SK-N-MC (cell line): ENCODE results near the gene CSPG5.
A peak's percentile ranks its signal among the peaks of the same experiment; 100 is the strongest.

Experiments
- DNase-seq: peaks from one replicate; pipeline ENCODE4 v3.0.0-alpha.2; 2011; ENCODE audit warnings: low read depth, low spot score
- H3K27ac ChIP-seq: fragments of 200-600 bp; sonication (generic); 2 replicates; pipeline ENCODE4 v1.5.1; 2016; ENCODE audit warnings: mixed run types
- H3K36me3 ChIP-seq: fragments of 200-600 bp; sonication (generic); 2 replicates; pipeline ENCODE4 v1.6.1; 2017; ENCODE audit warnings: antibody characterized with exemption, low read length, mixed read lengths; ENCODE audit not compliant: insufficient read depth
- H3K4me3 ChIP-seq: fragments of 200-600 bp; sonication (generic); 2 replicates; pipeline ENCODE4 v1.5.1; 2016
- H3K9ac ChIP-seq: fragments of 200-600 bp; sonication (generic); 2 replicates; pipeline ENCODE4 v1.8.0; 2017; ENCODE audit warnings: mixed run types, mixed read lengths; ENCODE audit not compliant: insufficient read length
- H3K9me3 ChIP-seq: fragments of 200-600 bp; sonication (generic); 2 replicates; pipeline ENCODE4 v1.6.1; 2017; ENCODE audit warnings: low read depth, mild to moderate bottlenecking, antibody characterized with exemption, low read length, moderate library complexity, mixed read lengths
- EZH2 ChIP-seq: fragments of 200-600 bp; sonication (generic); IDR thresholded peaks from one replicate; pipeline ENCODE4 v1.6.1; 2017; ENCODE audit warnings: antibody characterized with exemption
- FOXP2 ChIP-seq: optimal IDR thresholded peaks from 2 replicates; pipeline ENCODE3; 2011; ENCODE audit warnings: mild to moderate bottlenecking, moderate library complexity; ENCODE audit not compliant: insufficient read depth; ENCODE audit errors: extremely low read length, control extremely low read depth
- POLR2AphosphoS5 ChIP-seq: IDR thresholded peaks from 2 replicates; pipeline ENCODE4 v1.6.1; 2012; ENCODE audit warnings: mild to moderate bottlenecking, low read depth, low read length, borderline replicate concordance

CSPG5 gene

GRCh38 chr3:47580481-47580880, 1.8 kb upstream of the CSPG5 start:
- Histone ChIP-seq H3K27ac (peak overlapping the region; percentile 25; the same call in 1 of the 2 replicates), H3K36me3 (peaks cover 5% of the 10 kb centered on the region; the same call in 1 of the 2 replicates), H3K4me3 (no peak overlapping the region), H3K9ac (no peak overlapping the region), H3K9me3 (no peaks in the 10 kb centered on the region)
- DNase-seq = no peak
- no peak for TF ChIP-seq FOXP2
- TF ChIP-seq POLR2AphosphoS5 = no peak; the same call in none of the 2 replicates
- TF ChIP-seq EZH2 = no peak

GRCh38 chr3:47579875-47580274, 1.2 kb upstream of the CSPG5 start:
- Histone ChIP-seq H3K36me3 (no peaks in the 10 kb centered on the region), H3K9ac (no peak overlapping the region), H3K4me3 (no peak overlapping the region), H3K9me3 (no peaks in the 10 kb centered on the region), H3K27ac (0 out of 2 replicates have a peak overlapping the region, but pooled peaks have one; percentile 25)
- DNase-seq = no peak
- TF ChIP-seq FOXP2 (no peak), EZH2 (no peak), POLR2AphosphoS5 (no peak)

- Histone ChIP-seq H3K4me3 (peak overlapping the region; percentile 73), H3K36me3 (no peaks in the 10 kb centered on the region), H3K9ac (no peak overlapping the region), H3K27ac (no peak overlapping the region), H3K9me3 (no peaks in the 10 kb centered on the region)
- DNase-seq = no peak
- no peak for TF ChIP-seq EZH2
- no peak for TF ChIP-seq FOXP2
- TF ChIP-seq POLR2AphosphoS5 = no peak
These were observed 489 bp downstream of the CSPG5 start for GRCh38 chr3:47578119-47578632.

DNA sequence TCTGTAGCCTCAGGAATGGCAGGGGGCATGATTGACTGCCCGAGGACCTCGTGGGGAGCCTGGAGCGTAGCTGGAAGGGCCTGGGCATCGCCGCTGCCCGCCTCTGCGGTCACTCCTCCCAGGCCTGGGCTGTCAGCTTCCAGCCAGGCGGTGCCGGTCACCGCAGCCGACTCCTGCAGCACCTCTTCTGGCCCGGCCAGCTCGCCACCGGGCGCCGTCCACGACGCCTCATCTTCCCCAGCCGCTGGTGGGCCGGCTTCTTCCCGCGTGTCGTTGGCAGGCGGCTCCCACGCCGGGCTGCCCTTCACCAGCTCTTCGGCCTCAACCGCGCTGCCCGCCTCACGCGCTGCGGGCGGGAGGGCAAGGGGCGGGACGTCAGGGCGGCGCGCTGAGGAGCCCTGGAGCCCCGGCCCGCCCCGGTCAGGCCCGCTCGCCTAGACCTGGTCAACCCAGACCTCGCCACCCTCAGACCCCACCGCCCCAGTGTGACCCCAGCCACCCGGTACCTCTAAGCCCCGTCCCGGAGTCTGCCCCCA, 1.0 kb downstream of the CSPG5 start:
- H3K4me3 ChIP-seq = peak overlapping the region; percentile 62
- H3K9ac ChIP-seq = no peak overlapping the region
- TF ChIP-seq EZH2 = no peak
- no peak for TF ChIP-seq POLR2AphosphoS5
- no peak for TF ChIP-seq FOXP2
- DNase-seq = no peak
- H3K36me3 ChIP-seq = no peaks in the 10 kb centered on the region
- H3K27ac ChIP-seq = no peak overlapping the region
- no peaks in the 10 kb centered on the region for H3K9me3 ChIP-seq

- Histone ChIP-seq H3K36me3 (no peaks in the 10 kb centered on the region), H3K27ac (no peak overlapping the region), H3K4me3 (no peak overlapping the region), H3K9ac (no peak overlapping the region), H3K9me3 (no peaks in the 10 kb centered on the region)
- DNase-seq = no peak
- TF ChIP-seq FOXP2 = no peak
- no peak for TF ChIP-seq EZH2
- TF ChIP-seq POLR2AphosphoS5 = no peak
These were observed 5.2 kb downstream of the CSPG5 start for GRCh38 chr3:47573190-47574172.

- Histone ChIP-seq H3K27ac (no peak overlapping the region), H3K9me3 (no peaks in the 10 kb centered on the region), H3K4me3 (no peak overlapping the region), H3K9ac (no peak overlapping the region), H3K36me3 (no peaks in the 10 kb centered on the region)
- TF ChIP-seq FOXP2 (no peak), EZH2 (no peak), POLR2AphosphoS5 (no peak)
- DNase-seq = no peak
These were observed 7.1 kb downstream of the CSPG5 start for GRCh38 chr3:47571391-47572175.

GRCh38 chr3:47568901-47569300, 9.8 kb downstream of the CSPG5 start:
- TF ChIP-seq EZH2 (no peak), FOXP2 (no peak), POLR2AphosphoS5 (no peak)
- DNase-seq = no peak
- no peaks in the 10 kb centered on the region for H3K36me3 ChIP-seq

More at GRCh38 chr3:47568901-47569300, 9.8 kb downstream of the CSPG5 start:
- H3K9me3 ChIP-seq = no peaks in the 10 kb centered on the region
- no peak overlapping the region for H3K4me3 ChIP-seq
- H3K27ac ChIP-seq = no peak overlapping the region
- no peak overlapping the region for H3K9ac ChIP-seq
